ENCODE data around the gene GNLY. TPM values are rescaled to one million over a fixed set of nuclear protein-coding genes. Genes with fewer than 3 reads are reported as not detected.

Gene GNLY
- total and polyA plus RNA-seq, 9 of the 15 experiments (the other 6 are each of a cell fraction or from before 2014, with no cell fraction given) = not detected

DNA sequence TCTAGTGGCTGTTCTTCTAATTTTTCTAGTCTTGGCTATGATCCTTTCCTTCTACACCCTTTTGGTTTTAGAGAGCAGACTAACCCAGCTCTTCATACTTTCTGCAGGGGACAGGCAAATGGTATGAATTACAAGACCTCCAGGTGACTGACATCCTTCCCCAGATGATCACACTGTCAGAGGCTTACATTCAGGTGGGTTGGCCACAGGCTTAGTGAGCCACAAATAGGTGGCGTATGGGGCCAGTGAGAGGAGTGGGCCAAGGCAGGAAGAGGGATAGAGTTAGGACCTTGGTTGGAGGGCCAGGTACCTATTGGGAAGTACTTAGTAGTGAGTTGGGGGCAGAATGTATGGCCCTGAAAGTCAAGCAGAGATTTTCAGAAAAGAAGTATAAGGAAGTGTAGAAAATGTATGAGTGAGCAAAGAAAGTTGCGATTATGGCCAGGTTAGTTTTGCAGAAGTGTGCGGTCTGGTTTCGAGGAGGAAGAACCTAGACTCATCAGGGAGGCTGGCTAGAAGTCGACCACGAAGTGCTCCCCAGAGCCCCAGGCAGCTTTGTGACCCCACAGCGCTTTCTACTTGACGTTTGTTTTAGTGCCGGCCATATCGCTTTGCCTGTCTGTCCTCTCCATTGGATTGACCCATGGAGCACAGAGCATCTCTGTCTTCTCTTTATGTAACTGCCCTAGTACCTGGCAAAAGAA lies 46.2 kb upstream of the GNLY start:
- Histone ChIP-seq H3K9ac (ENCODE audit: insufficient read depth in 1 of 2, low read depth in 2 of 2, low read length in 2 of 2) (no peak overlapping the region; a peak in 1 of 4 replicates), H3K79me2 (ENCODE audit: control insufficient read depth, insufficient read depth, low read length) (no peaks in the 10 kb centered on the region), H3K9me3 (replicated peaks; ENCODE audit: control insufficient read depth, insufficient read depth, low read depth, low read length) (no peaks in the 10 kb centered on the region), H4K20me1 (replicated peaks; ENCODE audit: control insufficient read depth, insufficient read depth, low read length) (0 out of 2 replicates have a peak, but pooled peaks cover 3% of the 10 kb centered on the region), H3K4me2 (ENCODE audit: insufficient read depth, low read length) (no peak overlapping the region), H3K9me1 (ENCODE audit: control insufficient read depth, insufficient read depth, low read length) (no peaks in the 10 kb centered on the region), H2AFZ (ENCODE audit: low read depth, low read length) (no peak overlapping the region), H3K4me1 (replicated peaks in 1 of 2; ENCODE audit: control insufficient read depth in 2 of 2, insufficient read depth in 2 of 2, low read length in 2 of 2) (no peaks in the 10 kb centered on the region), H3K27me3 (ENCODE audit: control insufficient read depth in 2 of 2, insufficient read depth in 2 of 2, low read length in 2 of 2) (no peaks in the 10 kb centered on the region), H3K4me3 (no peak overlapping the region), H3K36me3 (ENCODE audit: control insufficient read depth, insufficient read depth, low read length) (peaks cover 95% of the 10 kb centered on the region), H3K27ac (ENCODE audit: extremely low read depth, low read depth, low read length) (no peak overlapping the region)
- intact Hi-C loops (cut with micrococcal nuclease) (no loop called here), in situ Hi-C loops (cut with MboI) (no loop called here)
- DNase-seq (ENCODE audit: extremely low read depth in 1 of 4, low spot score in 3 of 4) (no peak), ATAC-seq (no peak), FAIRE-seq (no peak)
- 93% methylated on average over 10 of the region's 10 CpGs for WGBS (ENCODE audit: insufficient coverage, low coverage, missing lambda C conversion rate)
- TF ChIP-seq ZNF253 (CRISPR knock-in tag; conservative IDR thresholded peaks at IDR 0.05) = no peak
- no peak for TF ChIP-seq FOS (IDR thresholded peaks at IDR 0.05; ENCODE audit: extremely low read depth, insufficient read length)
- TF ChIP-seq PML (IDR thresholded peaks at IDR 0.05; ENCODE audit: low read length) = 0 out of 2 replicates have a peak, but pooled peaks have one; percentile 0
- TF ChIP-seq, protein P1, sequence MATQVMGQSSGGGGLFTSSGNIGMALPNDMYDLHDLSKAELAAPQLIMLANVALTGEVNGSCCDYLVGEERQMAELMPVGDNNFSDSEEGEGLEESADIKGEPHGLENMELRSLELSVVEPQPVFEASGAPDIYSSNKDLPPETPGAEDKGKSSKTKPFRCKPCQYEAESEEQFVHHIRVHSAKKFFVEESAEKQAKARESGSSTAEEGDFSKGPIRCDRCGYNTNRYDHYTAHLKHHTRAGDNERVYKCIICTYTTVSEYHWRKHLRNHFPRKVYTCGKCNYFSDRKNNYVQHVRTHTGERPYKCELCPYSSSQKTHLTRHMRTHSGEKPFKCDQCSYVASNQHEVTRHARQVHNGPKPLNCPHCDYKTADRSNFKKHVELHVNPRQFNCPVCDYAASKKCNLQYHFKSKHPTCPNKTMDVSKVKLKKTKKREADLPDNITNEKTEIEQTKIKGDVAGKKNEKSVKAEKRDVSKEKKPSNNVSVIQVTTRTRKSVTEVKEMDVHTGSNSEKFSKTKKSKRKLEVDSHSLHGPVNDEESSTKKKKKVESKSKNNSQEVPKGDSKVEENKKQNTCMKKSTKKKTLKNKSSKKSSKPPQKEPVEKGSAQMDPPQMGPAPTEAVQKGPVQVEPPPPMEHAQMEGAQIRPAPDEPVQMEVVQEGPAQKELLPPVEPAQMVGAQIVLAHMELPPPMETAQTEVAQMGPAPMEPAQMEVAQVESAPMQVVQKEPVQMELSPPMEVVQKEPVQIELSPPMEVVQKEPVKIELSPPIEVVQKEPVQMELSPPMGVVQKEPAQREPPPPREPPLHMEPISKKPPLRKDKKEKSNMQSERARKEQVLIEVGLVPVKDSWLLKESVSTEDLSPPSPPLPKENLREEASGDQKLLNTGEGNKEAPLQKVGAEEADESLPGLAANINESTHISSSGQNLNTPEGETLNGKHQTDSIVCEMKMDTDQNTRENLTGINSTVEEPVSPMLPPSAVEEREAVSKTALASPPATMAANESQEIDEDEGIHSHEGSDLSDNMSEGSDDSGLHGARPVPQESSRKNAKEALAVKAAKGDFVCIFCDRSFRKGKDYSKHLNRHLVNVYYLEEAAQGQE (IDR thresholded peaks at IDR 0.05; ENCODE audit: borderline replicate concordance) = no peak
- TF ChIP-seq, protein P1 (CRISPR knock-in tag; IDR thresholded peaks at IDR 0.05; ENCODE audit: low read depth) = no peak
- CTCF ChIA-PET (ENCODE audit: low intra/inter-chr PET ratio) = interaction anchor here (0.7 kb wide), 1 partner anchor 524 kb away, joined by 9 read pairs; no protein-coding TSS in a partner anchor
- POLR2A ChIA-PET = interaction anchor here (0.7 to 2.8 kb wide), 4 partner anchors 10 to 109 kb away, joined by 3 to 17 read pairs (median 3); partner anchors contain the start of gene MAT2A
- no TSS peak for BruUV-seq (replicated peaks)
